GM12891 (cell line): Measurements from ENCODE around the gene HINT1.

Experiments
- POLR2A ChIP-seq: IDR thresholded peaks from 2 replicates; pipeline ENCODE4 v1.6.1; 2011; ENCODE audit warnings: low read depth, low read length, control low read depth
- SPI1 ChIP-seq: IDR thresholded peaks from 2 replicates; pipeline ENCODE4 v1.6.1; 2011; ENCODE audit warnings: low read depth, low read length, control low read depth

DNA sequence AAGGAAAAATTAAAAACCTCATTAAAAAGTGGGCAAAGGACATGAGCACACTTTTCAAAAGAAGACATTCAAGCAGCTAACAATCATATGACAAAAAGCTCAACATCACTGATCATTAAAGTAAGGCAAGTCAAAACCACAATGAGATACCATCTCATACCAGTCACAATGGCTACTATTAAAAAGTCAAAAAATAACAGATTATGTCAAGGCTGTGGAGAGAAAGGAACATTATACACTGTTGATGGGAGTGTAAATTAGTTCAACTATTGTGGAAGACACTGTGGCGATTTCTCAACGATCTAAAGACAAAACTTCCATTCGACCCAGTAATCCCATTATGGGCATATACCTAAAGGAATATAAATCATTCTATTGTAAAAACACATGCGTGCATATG is 35.8 kb downstream of the HINT1 start:
- no peak for TF ChIP-seq POLR2A
- TF ChIP-seq SPI1: no peak
